ENCODE measurements around the gene SLC39A1.

The SLC39A1 gene

GRCh38 chr1:153978274-153978909 is 15.1 kb upstream of the SLC39A1 start:
- TF ChIP-seq GATA2 (IDR thresholded peaks at IDR 0.05; ENCODE audit: low read depth, low read length): no peak
- no peak for TF ChIP-seq GATA3 (IDR thresholded peaks at IDR 0.05; ENCODE audit: low read depth, low read length)

DNA sequence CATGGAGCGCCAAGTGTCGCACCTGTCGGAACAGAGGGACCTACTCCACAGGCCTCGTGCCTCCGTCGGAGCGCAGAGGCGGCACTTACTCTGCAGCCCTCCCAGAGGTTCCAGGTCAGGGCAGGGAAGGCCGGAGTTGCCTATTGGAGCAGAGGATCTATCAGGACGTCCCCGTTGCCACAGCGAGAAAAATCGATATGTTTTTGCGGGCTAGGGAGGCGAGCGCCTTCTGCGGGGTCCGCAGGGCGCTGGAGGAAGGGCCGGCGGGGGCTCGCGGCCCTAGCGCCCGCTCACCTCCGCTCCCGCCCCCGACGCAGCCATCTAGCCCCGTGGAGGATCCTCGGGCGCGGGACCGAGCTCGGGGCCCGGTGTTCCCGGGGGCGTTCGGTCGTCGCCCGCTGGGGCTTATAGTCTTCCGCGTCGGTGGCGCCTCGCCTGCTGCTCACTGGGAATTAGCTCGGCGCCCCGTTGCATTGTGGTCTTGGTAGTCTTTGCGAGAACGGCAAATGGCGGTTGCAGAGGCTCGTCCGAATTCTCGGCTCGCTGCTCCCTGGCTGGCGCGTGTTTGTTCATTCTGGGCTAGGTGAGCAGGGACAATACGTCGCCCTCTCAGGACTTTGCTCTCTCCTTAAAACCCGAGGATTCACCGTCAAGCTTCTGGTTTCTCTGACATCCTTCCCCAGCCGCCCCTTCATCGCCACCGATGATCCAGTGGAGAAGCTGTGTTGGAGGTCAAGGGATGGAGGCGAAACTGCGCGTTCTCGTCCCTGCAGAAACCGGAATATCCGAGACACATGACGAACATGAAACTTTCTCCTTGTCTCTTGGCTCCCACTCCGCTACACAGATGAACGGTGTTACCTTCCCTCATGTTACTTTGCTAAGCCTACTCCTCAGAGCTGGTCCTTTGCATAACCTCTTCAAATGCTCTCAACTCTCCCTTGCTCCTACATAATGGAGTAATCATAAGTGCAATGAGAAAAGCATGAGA is 14.2 kb upstream of the SLC39A1 start, which contains the start of gene JTB:
Gene JTB (minus strand): TSS at position 425 of the 991 bp plus-strand sequence. CDS start 422 bp downstream, at position 3.
- no peak for TF ChIP-seq GATA3 (IDR thresholded peaks at IDR 0.05; ENCODE audit: low read depth, low read length)
- no peak for TF ChIP-seq GATA2 (IDR thresholded peaks at IDR 0.05; ENCODE audit: low read depth, low read length)

DNA sequence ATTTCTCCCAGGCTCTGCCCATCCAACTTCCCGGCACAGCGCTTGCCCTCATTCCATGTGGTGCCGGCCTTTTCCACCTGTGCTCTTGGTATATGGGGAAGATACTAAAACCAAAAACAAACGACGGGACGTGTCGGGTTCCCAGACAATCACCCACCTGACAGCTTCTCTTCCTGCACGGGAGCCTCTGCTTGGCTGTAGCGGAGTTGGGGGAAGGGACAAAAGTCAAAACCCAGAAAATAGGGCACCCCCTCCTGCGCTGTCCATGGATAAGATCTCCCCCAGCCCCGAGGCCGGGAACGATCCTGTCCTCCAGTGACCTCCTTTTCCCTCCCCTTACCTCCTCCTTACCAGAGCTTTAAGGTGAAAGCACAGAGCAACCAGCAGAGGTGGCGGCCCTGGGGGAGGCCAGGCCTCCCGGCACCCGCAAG is 13.5 kb upstream of the SLC39A1 start:
- no peak for TF ChIP-seq GATA3 (IDR thresholded peaks at IDR 0.05; ENCODE audit: low read depth, low read length)
- peak; percentile 76 for TF ChIP-seq GATA2 (IDR thresholded peaks at IDR 0.05; ENCODE audit: low read depth, low read length)

- TF ChIP-seq GATA2 (IDR thresholded peaks at IDR 0.05; ENCODE audit: low read depth, low read length) (no peak), GATA3 (IDR thresholded peaks at IDR 0.05; ENCODE audit: low read depth, low read length) (no peak)
Observed at GRCh38 chr1:153973525-153973924, 10.2 kb upstream of the SLC39A1 start.

GRCh38 chr1:153973071-153973470 is 9.7 kb upstream of the SLC39A1 start:
- TF ChIP-seq GATA3 (IDR thresholded peaks at IDR 0.05; ENCODE audit: low read depth, low read length) (no peak), GATA2 (IDR thresholded peaks at IDR 0.05; ENCODE audit: low read depth, low read length) (no peak)

GRCh38 chr1:153970346-153970745 is 7.0 kb upstream of the SLC39A1 start:
- TF ChIP-seq GATA3 (IDR thresholded peaks at IDR 0.05; ENCODE audit: low read depth, low read length) (no peak), GATA2 (IDR thresholded peaks at IDR 0.05; ENCODE audit: low read depth, low read length) (no peak)

DNA sequence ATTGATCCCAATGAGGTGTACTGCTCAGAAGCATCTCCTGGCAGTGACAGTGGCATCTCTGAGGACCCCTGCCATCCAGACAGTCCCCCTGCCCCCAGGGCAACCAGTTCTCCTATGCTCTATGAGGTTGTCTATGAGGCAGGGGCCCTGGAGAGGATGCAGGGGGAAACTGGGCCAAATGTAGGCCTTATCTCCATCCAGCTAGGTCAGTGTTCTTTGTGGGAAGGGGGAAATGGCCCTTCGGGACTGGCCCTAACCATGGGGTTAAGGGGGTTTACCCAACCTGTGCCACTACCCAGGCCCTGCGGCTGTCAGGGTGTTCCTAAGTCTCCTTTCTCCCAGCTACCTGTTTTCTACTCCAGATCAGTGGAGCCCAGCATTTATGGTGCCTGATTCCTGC is 5.6 kb upstream of the SLC39A1 start:
- no peak for TF ChIP-seq GATA3 (IDR thresholded peaks at IDR 0.05; ENCODE audit: low read depth, low read length)
- TF ChIP-seq GATA2 (IDR thresholded peaks at IDR 0.05; ENCODE audit: low read depth, low read length): no peak

GRCh38 chr1:153968408-153968807 is 5.1 kb upstream of the SLC39A1 start:
- no peak for TF ChIP-seq GATA2 (IDR thresholded peaks at IDR 0.05; ENCODE audit: low read depth, low read length)
- no peak for TF ChIP-seq GATA3 (IDR thresholded peaks at IDR 0.05; ENCODE audit: low read depth, low read length)

- TF ChIP-seq GATA3 (IDR thresholded peaks at IDR 0.05; ENCODE audit: low read depth, low read length) (no peak), GATA2 (IDR thresholded peaks at IDR 0.05; ENCODE audit: low read depth, low read length) (no peak)
Observed at GRCh38 chr1:153968000-153968363, 4.6 kb upstream of the SLC39A1 start.

DNA sequence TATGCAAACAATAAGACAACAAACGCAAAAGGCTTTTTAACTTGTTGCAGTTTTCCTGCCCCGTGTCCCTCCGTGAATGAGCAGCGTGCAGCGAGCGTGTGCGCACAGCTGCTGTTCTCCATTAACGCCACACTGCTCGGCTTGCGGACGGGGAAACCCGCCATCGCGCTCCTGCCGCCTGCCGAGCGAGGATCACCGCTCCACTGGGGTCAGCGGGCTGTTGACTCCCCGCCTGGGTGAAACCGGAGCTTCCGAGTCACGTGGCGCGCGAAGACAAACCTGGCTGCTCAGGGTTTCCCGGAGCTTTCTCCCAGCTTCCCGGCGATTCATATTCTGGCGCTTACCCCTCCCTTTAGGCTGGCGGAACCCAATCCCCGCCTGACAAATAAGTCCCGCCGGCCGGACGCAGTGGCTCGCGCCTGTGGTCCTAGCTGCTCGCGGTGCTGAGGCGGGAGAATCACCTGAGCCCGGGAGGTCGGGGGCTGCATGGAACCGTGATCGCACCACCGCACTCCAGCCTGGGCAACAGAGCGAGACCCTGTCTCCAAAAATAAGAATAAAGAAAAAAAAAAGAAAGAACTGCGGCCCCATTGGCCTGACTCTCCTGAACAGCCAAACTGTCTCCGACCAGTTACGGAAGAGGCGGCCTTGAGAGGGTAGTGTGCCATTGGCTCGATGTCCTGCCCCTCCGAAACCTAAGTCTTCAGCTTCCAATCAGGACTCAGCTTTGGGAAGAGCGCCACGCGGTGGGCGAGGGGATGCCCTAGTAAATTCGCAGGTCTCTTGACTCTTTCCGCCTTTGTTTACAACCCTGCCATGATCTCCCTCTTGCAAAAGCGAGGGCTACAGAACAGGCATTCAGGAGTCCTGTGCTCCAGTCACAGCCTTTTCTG is 4.0 kb upstream of the SLC39A1 start, which contains the start of gene CREB3L4:
Gene CREB3L4 (plus strand): TSS at position 796 of the 893 bp plus-strand sequence. CDS start 624 bp downstream, outside the sequence.
- TF ChIP-seq GATA2 (IDR thresholded peaks at IDR 0.05; ENCODE audit: low read depth, low read length): no peak
- no peak for TF ChIP-seq GATA3 (IDR thresholded peaks at IDR 0.05; ENCODE audit: low read depth, low read length)

DNA sequence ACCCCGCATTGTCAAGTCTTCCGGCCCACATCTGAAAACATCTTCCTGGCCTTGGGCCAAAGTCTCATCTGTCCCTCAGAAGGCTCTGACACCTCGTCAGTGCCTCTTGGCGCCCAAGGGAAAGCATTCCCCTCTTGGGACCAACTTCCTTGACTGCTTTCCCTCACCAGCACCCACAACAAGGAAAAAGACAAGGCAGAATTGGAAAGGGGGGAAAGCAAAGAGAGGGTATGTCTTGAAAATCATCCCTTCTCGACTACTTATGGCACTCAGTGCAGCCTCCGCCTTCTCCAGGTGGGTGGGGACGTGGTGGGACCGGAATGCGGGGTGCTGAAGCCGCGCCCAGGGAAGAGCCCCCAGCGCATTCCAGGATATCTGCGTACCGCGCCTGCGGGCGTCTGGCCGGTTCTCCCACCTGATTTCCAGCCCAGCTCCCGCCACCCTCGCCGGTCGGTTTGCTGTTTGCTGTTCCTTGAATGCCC is 554 bp upstream of the SLC39A1 start:
- TF ChIP-seq GATA2 (IDR thresholded peaks at IDR 0.05; ENCODE audit: low read depth, low read length): no peak
- TF ChIP-seq GATA3 (IDR thresholded peaks at IDR 0.05; ENCODE audit: low read depth, low read length): no peak

DNA sequence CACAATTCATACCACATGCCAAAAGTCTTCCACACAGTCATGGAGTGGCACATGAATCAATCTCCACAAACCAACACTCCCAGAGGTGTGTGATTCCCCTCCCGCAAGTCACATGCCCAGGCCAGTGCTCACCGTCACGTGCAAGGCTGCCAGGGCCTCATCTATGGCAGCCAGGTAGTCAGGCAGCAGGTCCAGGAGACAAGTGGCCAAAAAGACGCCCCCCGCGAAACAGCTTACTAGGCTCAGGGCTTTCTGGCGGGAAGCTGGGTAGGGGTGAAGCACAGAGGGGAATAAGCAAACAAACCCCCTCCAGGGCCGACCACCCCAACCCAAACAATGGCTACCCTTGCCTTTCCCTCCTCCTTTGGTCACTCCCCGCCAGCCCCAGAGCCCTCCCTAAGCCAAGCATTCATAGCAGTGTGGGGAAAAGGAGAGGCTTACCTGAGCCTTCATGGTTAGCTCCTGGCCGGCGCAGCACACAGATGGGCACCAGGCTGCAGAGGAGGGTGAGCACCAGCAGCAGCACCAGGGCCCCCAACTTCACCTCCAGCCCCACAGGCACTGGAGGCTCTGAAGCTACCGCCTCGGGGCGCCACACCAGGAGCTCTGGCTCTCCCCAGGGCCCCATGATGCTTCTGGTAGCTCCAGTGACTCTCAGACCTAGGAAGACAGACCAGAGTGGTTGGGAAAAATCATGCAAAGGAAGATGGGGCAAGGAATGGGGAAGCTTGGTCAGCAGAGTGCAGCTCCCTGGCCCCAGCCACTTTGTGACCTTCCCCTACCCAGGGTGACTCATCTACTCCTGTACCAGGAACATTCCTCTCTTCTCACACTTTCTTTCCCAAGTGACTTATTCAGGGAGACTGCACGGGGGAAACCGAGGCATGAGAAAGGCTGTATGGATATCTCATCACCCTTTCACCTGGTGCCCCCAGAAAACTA is 978 bp downstream of the SLC39A1 start:
- TF ChIP-seq GATA3 (IDR thresholded peaks at IDR 0.05; ENCODE audit: low read depth, low read length): no peak
- TF ChIP-seq GATA2 (IDR thresholded peaks at IDR 0.05; ENCODE audit: low read depth, low read length): no peak

All from SH-SY5Y (cell line).